Stimulated activated CD4-positive, alpha-beta T cell treated with anti-CD3 and anti-CD28 coated beads, Interleukin-2, amount 100 ng/mL, for 48 hours (primary cell): ENCODE results near the gene E4F1.

ENCODE experiments used
- DNase-seq, 2 donors: peaks; one replicate each; pipeline ENCODE4 v3.0.0-alpha.2; 2020

The E4F1 gene, protein sequence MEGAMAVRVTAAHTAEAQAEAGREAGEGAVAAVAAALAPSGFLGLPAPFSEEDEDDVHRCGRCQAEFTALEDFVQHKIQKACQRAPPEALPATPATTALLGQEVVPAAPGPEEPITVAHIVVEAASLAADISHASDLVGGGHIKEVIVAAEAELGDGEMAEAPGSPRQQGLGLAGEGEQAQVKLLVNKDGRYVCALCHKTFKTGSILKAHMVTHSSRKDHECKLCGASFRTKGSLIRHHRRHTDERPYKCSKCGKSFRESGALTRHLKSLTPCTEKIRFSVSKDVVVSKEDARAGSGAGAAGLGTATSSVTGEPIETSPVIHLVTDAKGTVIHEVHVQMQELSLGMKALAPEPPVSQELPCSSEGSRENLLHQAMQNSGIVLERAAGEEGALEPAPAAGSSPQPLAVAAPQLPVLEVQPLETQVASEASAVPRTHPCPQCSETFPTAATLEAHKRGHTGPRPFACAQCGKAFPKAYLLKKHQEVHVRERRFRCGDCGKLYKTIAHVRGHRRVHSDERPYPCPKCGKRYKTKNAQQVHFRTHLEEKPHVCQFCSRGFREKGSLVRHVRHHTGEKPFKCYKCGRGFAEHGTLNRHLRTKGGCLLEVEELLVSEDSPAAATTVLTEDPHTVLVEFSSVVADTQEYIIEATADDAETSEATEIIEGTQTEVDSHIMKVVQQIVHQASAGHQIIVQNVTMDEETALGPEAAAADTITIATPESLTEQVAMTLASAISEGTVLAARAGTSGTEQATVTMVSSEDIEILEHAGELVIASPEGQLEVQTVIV

GRCh38 chr16:2223221-2223941 lies at the start of gene E4F1:
E4F1 (plus strand) TSS chr16:2223591; CDS start chr16:2223614, 23 bp downstream.
- peak; percentile 99 to 100 for DNase-seq

DNA sequence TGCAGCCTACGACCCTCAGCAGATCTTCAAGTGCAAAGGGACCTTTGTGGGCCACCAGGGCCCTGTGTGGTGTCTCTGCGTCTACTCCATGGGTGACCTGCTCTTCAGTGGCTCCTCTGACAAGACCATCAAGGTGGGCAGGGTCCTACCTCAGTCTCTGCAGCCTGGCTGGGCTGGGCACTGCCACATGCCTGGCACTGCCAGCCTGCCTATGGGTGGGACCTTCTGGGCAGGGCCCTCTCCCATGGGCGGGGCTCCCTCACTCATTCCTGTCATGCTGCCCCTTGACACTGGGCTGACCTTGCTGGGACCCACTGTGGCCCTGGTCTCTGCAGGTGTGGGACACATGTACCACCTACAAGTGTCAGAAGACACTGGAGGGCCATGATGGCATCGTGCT lies 49.5 kb upstream of the E4F1 start:
- no peak for DNase-seq

DNA sequence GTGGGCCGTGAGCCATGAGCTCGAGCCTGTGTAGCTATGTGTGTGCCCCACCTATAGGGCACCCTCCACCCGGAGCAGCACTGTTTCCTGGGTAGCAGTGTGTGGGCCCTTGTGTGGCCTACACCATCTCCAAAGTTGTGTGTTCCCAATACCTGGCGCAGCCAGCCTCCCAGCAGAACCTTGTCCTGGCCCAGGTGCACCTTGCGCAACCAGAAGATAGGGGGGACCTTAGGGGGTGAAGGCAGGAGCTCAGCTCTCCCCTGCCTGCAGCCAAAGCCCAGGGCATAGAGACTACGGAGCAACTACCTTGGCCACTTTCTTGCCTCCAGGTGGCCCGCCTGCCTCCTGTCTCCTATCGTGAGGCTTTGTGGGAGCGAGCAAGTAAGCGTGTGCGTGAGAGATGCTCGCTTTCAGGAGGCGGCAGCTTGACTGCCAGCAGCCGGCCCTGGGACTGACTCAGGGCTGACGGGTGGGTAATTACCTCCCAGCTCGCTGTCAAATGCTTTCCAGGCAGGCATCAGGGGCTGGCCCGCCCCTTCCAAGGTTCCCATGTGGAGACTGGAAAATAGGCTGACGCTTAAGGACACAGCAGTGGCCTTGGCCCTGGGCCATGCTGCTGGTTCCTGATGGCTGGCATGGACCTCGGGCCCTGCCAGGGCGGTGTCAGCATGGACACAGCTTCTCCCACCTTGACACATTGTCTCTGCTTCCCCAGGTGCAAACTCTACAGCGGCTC lies 48.8 kb upstream of the E4F1 start:
- DNase-seq: no peak

GRCh38 chr16:2175454-2175853 lies 47.9 kb upstream of the E4F1 start:
- no peak for DNase-seq

DNA sequence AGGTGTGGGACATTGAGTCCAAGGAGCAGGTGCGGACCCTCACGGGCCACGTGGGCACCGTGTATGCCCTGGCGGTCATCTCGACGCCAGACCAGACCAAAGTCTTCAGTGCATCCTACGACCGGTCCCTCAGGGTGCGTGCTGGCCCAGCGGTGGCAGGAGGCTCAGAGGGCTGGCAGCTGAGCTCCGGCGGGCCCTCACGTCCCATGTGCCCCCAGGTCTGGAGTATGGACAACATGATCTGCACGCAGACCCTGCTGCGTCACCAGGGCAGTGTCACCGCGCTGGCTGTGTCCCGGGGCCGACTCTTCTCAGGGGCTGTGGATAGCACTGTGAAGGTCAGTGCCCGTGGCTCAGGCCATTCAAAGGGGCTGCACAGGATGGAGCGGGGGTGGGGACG lies 47.3 kb upstream of the E4F1 start:
- no peak for DNase-seq

DNA sequence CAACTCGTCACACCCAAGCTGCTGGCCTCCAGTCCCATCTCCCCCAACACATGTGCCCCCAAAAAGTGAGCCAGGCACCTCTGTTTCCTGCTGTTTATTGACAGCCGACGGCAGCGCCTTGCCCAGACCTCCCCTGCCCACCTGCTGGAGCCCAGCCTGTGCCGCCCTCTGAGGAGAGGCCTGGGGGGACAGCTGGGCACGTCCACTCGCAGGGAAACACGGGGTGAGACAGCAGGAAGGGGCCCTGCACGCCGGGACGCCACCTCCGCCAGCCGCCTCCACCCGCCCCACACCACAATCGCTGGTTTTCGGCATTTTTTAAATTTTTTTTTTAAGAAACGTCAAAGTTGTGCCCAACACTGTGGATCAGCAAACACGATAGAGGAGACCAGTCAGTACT lies 46.3 kb upstream of the E4F1 start:
- no peak for DNase-seq

GRCh38 chr16:2177561-2177960 lies 45.8 kb upstream of the E4F1 start:
- no peak for DNase-seq

GRCh38 chr16:2178321-2179106 lies 44.9 kb upstream of the E4F1 start:
- peak in 1 of 2 donors; percentile 57 for DNase-seq

- no peak for DNase-seq
Observed at GRCh38 chr16:2179107-2179501, 44.3 kb upstream of the E4F1 start.

DNA sequence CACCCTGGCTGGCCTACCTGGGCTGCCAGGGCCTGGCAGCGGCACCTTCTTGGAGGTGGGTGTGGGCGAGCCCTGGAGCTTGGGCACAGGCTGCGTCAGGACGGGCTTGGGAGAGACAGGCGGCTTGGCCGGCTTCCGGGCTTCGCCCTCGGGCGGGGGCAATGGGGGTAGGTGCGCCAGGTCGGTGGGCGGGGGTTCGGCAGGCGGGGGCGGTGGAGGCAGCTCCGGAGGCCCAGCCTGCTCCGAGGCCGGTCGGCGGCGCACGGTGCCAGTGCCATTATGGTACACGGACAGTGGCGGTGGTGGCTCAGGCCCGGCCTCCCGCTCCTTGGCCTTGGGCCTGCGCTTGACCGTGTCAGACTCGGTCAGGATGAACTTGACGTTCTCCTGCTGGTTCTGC lies 43.8 kb upstream of the E4F1 start:
- no peak for DNase-seq

DNA sequence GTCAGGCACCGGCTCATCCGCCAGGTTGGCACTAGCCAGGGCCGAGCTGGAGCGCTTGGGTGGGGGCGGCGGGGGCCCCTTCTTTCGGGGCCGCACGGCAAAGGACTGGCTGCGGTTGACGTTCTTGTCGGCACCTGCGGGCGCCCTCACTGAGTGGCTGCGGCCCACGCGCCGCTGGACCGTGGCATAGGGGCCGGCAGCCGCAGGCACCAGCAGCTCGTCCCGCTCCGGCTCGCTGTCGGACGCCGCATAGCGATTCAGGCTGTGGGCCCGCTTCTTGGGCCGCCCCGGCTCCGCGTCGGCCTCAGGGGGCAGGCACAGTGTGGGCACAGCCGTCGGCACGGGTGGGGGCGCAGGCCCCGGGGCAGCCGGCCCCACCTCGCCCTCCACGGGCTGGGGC lies 42.9 kb upstream of the E4F1 start:
- DNase-seq: no peak

GRCh38 chr16:2180962-2181923 lies 42.1 kb upstream of the E4F1 start:
- DNase-seq: no peak

- DNase-seq: no peak
Observed at GRCh38 chr16:2181952-2182351, 41.4 kb upstream of the E4F1 start.

DNA sequence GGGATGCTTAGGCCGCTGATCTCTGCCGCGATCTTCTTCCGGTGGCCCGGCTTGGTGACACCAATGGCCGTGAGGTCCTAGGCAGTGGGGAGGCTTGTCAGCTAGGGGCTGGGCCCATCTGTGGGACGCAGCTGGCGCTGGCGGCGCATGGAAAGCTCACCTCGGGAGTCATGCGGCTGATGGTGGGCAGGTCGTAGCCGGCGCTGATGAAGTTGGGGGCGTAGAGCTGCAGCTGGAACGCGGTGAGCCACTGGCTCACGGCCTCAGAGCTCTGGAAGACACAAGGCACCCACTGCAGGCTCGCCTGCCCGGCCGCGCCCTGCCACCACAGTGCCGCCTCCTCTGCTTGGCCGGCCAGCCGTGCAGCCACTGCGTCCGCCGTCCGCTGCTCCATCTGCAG lies 39.7 kb upstream of the E4F1 start:
- no peak for DNase-seq

DNA sequence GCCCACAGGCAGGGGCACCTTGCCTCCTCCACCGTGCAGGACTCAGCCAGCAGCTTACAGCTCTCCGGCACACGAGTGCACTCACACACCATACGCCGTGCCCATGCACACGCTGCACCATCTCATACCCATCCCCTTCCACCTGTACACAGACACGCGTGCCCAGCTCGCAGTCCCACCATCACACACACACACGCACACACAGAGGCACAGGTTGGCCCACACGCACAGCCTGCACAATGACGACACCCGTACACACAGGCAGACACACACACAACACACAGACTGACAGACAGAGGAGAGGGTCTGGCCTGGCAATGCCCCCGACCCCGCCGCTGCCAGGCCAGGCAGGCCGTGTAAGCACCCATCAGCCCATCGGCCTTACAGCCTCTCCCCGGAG lies 39.0 kb upstream of the E4F1 start:
- DNase-seq: no peak

DNA sequence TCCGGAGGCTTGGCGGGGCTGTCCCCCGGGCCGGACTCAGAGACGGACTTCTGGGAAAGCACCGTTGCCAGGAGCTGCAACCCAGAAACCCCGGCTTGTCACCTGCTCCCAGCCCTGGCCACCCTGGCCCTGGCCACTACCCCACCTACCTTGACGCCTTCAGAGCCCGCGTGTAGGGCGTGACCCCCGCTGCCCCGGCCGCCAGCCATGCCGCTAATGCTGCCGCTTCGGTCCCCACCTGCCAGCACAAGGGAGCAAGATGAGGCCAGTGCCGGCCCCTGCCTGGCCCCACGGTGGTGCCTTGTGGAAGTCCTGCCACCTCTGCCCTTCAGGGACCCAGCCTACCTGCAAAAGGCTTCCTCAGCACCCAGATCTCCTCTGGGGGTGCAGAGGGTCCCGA lies 38.4 kb upstream of the E4F1 start:
- DNase-seq: no peak

DNA sequence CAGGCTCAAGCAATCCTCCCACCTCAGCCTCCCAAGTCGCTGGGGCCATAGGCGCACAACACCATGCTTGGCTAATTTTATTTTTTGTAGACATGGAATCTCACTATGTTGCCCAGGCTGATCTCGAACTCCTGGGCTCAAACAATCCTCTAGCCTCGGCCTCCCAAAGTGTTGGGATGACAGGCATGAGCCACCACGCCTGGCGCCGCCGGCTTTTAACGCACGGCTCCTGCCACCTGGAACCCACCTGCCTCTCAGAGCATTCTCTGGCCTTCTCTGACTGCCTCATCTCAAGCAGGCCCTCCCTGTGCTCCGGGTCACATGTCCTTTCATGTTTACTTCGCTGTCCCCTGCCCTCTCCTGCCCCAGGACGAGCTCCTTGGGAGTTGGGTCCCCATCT lies 37.3 kb upstream of the E4F1 start:
- no peak for DNase-seq

- no peak for DNase-seq
Observed at GRCh38 chr16:2186505-2186904, 36.9 kb upstream of the E4F1 start.

- DNase-seq: no peak
Observed at GRCh38 chr16:2187212-2187611, 36.2 kb upstream of the E4F1 start.

GRCh38 chr16:2188395-2188794 lies 35.0 kb upstream of the E4F1 start:
- DNase-seq: no peak
